GM21423 (cell line): ENCODE measurements around the gene SLC24A2.
"Not testable (repeated sequence)": the region's sequence is repeated elsewhere in the genome, so short reads cannot be mapped to it uniquely, and the experiment has no call there.

Source experiments
- ATAC-seq: cut with Tn5 transposase; IDR thresholded peaks from one replicate; pipeline ENCODE4 v1.9.1; 2021; ENCODE audit warnings: mild to moderate bottlenecking, moderate library complexity; ENCODE audit not compliant: unreplicated experiment

Gene SLC24A2

DNA sequence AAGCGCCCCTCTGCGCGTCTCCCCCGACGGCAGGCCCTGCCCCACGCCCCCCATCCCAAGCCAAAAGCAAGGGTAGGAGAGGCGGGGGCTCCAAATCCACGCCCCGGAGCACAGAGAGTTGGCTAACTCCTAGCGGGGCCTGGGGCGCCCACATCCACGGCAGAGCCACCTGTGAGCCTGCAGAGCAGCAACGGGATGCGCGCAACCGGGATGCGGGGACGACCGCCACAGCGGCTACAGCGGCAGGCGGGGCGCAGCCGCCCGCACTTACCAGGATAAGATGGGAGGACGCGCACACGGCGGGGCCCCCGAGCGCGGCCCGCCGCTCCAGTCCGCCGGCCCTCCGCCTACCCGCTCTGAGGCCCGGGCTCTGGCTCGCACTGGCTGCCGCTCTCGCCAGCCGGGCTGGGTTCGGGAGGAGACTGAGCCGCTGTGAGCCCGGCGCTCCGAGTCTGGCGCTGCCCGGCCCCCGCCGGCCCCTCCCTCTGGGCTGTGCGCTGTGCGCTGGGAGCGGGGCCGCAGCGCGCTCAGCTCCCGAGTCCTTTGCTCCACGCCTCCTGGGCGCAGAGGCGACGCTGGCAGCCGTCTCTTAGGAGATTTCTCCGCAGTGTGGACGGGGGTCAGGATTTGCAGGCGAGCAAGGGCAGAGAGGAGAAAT, at the start of gene SLC24A2:
Gene SLC24A2, minus strand, starts transcription at position 424 of the 658 bp plus-strand sequence.
- ATAC-seq: no peak

GRCh38 chr9:19833331-19833730, 44.5 kb upstream of the SLC24A2 start:
- not testable (repeated sequence) for ATAC-seq

- no peak for ATAC-seq
Measured at GRCh38 chr9:19830796-19831195, 42.0 kb upstream of the SLC24A2 start.

GRCh38 chr9:19828576-19829109, 39.8 kb upstream of the SLC24A2 start:
- no peak for ATAC-seq

GRCh38 chr9:19816769-19817168, 27.9 kb upstream of the SLC24A2 start:
- ATAC-seq: no peak

DNA sequence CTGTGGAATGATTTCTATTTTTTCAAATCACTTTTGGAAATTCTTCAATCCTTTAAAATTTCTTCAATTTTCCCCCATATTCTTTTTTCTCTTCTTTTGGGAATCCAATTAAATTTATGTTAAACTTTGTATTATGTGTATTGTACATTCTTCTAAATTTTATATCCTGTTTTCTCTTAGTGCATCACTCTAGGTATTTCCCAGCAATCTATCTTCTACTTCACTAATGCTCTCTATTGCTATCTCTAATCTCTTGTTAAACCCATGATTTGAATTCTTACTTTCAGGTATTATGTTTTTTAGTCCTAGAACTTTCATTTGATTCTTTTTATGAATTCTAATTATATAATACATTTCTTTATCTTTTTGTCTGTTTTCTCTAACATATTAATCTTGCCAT, 23.4 kb upstream of the SLC24A2 start:
- ATAC-seq: no peak

DNA sequence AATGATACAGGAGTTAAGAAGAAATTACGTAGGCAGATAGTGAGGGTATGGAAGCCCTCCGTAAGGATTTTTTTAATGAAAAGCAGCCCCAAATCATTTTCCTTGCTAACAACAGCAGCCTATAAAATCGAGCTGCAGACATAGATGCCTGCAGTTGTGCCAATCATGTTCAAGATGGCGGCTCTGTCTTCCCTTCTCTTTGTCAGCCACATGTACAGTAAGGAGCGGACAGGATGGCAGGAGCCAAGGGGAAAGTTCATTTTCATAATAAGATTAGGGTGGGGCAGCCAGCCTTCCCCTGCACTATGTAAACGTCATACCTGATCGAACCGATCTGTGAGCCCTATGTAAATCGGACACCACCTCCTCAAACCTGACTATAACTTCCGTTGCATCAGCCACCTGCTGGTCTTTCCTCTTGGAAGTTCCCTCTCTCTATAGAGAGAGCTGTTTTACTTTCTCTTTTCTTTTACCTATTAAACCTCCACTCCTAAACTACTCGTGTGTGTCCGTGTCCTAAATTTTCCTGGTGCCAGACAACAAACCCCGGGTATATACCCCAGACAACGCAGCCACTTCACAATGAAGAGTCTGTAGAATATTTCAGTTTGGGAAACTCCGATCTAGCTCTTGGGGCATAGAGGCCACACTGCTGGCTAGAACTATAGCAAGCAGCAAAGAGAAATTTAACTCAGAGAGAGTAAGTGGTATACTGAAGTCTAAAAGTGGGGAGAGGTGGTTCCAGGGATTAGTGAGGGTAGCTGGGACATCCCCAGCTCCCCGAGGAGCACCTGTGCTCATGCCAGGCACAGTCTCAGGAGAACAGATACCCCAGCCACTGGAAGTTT, 20.8 kb upstream of the SLC24A2 start:
- ATAC-seq: no peak

DNA sequence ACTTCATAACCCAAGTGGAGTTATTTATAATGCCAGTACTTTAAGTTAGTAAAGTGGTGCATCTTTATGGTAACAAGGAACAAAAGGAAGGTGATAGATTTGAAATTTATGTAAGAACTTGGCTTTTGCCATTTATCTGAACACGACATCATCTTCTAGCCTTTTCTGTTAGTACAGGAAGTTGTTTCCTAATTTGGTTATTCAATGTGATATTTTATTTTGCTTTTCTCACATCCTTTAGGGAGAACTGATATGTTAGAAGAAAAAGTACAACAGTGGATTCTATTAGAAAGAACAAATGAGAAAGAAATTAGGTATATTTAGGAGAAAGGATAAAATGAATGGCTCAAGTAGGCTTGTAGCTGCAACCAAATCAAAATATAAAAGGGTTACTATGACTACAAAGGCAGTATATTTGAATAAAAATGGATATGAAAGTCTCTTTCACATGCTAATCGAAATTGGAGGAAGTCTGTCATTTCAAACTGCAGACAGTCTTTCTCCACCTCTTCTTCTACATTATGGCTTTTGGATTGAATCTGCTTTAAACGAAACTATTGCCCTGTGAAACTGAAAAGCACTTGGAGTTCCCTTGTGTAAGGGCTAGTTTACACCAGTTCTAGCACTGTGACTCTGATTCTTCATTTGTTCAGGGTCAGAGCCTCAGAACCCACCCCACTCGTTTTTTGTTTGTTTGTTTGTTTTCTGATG, 18.5 kb upstream of the SLC24A2 start:
- no peak for ATAC-seq

- no peak for ATAC-seq
Measured at GRCh38 chr9:19804431-19804830, 15.6 kb upstream of the SLC24A2 start.

DNA sequence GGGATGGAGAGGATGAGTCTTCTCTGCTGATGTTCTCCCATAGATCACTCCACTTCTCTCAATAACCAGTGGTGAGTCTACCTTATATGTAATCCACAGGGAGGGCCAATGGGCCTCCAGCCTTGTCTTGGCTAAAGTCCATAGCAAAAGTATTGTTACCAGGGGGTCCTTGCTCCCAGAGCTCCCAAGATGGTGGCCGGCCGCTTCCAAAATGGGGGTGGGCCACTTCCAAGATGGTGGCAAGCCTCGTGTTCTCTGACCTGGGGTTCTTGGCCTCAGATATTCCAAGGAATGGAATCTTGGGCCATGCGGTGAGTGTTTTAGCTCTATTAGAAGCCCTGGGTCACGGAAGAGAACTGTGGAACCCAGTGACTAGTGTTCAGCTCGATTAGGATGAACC, 12.0 kb upstream of the SLC24A2 start:
- ATAC-seq: no peak

DNA sequence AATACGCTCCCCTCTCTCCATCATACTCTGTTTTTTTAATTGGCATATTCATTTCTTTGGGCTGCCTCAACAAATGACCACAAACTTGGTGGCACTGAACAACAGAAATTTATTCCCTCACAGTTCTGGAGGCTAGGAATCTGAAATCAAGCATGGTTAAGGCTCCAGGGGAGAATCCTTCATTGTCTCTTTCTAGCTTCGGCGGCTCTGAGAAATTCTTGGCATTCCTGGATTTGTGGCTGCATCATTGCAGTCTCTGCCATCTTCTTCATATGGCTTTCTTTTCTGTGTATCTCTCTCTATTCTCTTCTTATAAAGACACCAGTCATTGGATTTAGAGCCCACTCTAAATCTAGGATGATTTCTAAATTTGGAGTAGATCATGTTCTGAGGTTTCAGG, 10.9 kb upstream of the SLC24A2 start:
- no peak for ATAC-seq

GRCh38 chr9:19788152-19788551, 685 bp downstream of the SLC24A2 start:
- ATAC-seq: no peak

DNA sequence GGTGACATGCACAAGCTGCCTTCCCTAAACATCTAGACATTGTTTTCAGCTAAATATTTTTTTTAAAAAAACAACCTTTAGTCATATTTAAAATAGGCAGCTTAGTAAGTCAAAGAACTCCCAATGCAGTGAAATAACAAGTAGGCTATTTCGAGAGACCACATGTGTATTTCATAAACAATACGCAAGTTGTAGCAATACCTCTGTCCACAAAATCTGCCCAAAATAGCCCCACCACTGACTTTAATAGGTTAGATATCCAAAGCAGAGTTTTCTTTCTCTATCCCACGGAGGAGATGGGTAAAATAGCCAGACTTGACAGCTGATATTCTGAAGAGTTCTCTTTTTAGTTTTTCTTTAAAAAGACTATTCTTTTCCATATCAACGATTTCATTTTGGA, 1.2 kb downstream of the SLC24A2 start:
- ATAC-seq: no peak

- ATAC-seq: no peak
Measured at GRCh38 chr9:19785230-19785629, 3.6 kb downstream of the SLC24A2 start.

GRCh38 chr9:19784136-19784535, 4.7 kb downstream of the SLC24A2 start:
- no peak for ATAC-seq

DNA sequence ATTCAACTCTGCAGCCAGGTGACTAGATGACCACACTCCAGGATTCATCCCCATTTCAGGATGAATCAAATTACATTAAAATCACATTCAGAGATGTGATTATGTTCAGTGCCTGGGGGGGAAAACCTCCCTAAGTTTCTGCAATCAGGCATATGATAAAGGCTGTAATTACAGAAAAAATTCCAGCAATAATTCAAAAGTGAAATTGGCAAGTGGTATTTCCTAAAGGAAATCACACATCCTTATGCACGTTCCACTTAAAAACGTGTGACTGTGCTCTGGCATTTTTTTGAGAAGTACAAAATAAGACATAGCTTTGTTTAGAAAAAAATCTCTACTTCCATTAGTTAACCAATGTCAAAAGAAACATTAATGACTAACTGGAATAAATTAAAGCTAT, 5.3 kb downstream of the SLC24A2 start:
- ATAC-seq: no peak

DNA sequence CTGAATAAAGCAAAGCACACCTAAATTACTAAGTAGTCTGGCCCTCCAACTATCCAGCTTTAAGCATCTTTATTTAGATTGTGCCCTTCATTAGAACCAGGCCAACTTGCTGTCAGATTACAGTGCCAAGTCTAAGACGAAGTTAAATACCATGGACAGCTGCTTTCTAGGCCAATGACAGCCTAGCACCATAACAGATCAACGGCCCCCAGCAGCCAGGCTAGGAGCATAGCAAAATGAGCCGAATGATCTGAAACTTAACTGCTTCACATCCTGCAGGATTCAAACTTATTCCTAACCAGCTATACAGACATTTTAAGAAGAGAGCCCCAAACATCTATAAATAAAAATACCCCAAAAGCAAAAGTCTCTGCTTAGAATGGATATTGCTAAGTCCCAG, 6.8 kb downstream of the SLC24A2 start:
- no peak for ATAC-seq

GRCh38 chr9:19781240-19781639, 7.6 kb downstream of the SLC24A2 start:
- ATAC-seq: no peak

GRCh38 chr9:19771446-19771845, 17.4 kb downstream of the SLC24A2 start:
- ATAC-seq: no peak

- no peak for ATAC-seq
Measured at GRCh38 chr9:19770973-19771372, 17.9 kb downstream of the SLC24A2 start.

DNA sequence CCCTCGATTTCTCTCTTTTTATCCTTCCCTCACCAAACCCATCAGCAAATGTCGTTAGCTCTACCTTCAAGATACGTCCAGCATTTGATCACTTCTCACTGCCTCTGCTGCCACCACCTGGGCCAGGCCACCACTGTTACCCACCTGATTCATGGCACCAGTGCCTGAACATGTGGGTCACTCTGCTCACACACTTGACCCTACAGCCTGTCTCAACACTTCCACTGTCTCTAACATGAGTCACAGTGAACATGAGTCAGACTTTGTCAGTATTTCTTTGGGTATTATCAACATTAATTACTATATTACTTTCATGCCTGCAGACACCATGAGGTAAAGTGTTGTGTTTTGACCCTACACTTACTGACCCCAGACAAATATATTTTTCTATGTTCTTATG, 19.6 kb downstream of the SLC24A2 start:
- no peak for ATAC-seq

- no peak for ATAC-seq
Measured at GRCh38 chr9:19768798-19769197, 20.0 kb downstream of the SLC24A2 start.
